ENCODE measurements around the gene SGK2.
"Not testable (repeated sequence)": the region's sequence is repeated elsewhere in the genome, so short reads cannot be mapped to it uniquely, and the experiment has no call there.

Gene SGK2

DNA sequence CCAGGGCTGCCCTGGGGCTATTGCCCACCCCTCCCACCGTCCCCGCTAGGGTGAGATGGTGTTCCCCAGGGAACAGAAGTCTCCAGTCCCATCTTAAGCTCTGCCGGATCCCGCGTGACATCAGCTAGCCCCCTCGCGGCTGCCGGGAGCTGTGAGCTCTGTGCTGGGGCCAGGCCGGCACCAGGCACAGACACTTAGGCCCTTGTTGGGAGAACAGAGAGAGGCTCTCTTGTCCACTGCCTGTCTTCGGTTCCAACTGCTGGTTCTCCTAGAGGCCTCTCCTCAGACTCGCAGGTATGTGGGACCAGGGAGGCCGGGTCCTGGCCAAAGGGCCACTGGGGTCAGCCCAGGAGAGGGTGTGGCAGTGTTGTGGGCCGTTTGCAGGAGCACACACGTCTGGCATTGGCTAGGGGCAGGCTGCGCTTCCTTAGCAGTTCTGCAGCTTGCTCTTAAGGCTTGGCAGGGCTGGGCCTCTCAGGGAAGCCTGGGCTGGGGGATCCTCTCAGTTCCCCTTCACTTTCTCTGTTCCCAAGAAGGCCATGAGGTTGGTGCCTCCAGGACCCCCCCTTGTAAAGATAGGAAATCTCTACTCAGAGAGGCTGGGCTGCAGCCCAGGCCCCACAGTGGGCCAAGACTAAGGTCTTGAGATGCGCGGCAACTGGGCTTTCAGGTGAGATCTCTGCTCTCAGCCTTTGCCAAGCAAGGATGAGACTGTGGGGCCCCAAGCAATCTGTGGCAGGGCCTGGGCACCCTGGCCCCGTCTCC, 6.3 kb downstream of the SGK2 start:
- no peak for DNase-seq

DNA sequence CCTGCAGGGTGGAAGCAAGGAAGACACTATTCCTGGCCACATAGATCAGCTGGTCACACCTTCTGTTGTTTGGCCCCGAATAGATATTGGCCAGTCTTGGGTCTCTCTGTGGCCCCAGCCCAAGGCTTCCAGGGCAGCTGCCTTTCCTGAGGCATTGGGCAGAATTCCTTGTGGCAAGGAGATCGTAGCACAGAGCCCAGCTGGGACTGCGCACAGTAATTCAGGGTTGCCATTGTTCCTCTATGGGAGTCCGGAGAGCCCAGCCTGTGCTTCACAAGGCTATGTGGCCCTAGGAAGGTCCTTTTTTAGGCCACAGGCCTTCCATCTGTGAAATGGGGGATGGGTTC, 6.9 kb downstream of the SGK2 start:
- no peak for DNase-seq

DNA sequence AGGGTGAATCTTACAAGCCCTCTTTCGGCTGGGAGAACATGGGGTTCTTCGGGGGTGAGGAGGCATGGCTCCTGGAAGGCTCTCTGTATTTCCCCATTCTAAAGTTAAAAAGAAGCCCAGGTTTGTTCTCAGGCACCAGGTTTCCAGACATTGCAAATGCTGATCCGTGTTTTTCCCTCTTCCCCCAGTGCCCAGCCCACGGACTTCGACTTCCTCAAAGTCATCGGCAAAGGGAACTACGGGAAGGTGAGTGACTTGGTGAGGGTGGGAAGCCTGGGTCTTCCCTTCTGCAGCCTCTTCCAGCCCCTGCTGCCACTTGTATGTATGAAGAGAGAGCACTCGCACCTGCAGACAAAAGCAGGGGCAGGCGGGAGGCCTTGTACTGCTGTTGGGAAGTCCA, 8.7 kb downstream of the SGK2 start:
- DNase-seq = no peak

DNA sequence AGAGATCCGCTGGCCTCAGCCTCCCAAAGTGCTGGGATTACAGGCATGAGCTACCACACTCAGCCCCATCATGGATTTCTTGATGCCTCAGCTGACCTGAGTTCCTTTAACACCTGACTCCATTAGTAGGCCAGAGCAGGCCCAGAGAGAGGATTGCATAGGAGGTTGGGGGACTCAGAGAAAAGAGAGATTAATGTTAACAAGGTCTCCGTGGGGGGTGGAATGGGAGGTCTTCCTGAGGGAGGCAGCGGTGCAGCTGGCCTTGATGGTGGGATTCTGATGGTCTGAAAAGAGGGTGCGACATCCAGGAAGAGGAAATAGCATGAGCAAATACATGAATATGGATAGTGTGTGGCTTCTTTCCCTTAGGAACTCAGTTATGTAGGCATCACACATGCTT, 9.9 kb downstream of the SGK2 start:
- no peak for DNase-seq

DNA sequence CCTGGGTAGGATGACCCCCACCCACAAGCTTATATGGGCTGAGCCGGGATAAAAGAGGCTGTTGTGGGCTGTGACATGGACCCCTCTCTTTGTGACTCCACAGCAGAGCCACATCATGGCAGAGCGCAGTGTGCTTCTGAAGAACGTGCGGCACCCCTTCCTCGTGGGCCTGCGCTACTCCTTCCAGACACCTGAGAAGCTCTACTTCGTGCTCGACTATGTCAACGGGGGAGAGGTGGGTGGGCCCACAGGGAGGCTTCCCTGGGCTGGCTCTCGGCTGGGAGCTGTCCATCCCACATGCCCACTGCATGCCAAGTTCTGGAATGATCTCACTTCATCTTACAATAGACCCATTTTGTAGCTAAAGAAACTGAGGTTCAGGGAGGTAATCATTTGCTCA, 10.5 kb downstream of the SGK2 start:
- DNase-seq = no peak

DNA sequence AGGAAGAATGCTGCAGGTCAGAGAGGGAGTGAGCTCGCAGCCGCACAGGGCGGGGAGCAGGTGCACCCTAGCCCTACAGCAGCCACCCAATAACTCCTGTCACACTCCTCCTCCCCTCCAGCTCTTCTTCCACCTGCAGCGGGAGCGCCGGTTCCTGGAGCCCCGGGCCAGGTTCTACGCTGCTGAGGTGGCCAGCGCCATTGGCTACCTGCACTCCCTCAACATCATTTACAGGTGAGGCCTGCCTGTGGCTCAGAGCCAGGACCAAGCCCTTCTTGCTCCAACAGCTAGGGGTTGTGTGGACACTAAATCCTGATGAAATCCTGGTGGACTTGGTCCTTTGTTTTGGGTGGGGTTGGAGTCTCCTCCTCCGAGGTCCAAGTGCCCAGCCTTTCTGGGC, 11.7 kb downstream of the SGK2 start:
- no peak for DNase-seq

DNA sequence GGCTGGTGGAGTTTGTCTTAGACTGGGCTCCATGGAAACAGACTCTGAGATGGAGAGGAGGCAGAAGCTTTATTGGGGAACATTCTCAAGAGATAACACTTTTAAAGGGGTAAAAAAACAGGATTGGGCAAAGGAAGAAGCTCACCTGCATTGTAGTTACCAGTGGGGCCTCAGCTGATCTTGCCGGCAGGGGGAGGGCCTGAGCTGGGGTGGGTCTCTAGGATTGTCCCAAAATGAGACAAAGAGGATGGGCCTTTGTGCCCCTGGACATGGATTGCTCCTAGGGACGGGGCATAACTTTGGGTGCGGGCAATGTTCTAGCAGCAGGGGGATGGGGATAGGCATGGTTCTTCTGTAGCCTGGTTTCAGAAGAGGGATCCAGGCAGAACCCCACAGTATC, 12.5 kb downstream of the SGK2 start:
- no peak for DNase-seq

DNA sequence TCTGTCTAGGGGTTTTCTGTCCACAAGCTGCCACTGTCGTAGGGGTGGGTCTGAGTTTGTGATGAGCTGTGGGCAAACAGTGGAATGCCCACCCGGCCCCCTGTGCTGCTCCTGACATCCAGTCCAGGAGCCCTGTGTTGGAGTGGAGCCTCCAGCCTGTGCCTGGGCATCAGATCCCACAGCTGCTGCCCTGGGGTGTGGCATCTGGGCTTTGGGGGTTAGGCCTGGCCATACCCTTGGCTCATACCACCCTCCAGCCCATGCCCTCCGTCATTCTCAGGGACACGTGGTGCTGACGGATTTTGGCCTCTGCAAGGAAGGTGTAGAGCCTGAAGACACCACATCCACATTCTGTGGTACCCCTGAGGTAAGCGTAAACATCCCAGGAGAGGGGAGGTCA, 12.9 kb downstream of the SGK2 start:
- no peak for DNase-seq

DNA sequence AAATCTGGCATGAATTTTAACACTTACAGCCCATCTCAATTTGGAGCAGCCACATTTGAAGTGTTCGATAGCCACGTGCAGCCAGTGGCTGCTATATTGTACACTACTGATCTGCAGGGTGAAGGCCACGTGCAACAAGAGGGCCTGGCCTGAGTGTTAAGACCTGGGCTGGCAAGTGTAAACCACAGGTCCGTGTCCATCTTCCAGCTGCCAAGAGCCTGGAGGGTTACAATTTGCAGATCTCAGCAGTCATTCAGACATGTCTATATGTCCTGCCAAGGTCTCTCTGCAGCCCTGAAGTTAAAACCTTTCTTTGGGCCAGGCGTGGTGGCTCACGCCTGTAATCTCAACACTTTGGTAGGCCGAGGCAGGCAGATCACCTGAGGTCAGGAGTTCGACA, 14.1 kb downstream of the SGK2 start:
- no peak for DNase-seq

DNA sequence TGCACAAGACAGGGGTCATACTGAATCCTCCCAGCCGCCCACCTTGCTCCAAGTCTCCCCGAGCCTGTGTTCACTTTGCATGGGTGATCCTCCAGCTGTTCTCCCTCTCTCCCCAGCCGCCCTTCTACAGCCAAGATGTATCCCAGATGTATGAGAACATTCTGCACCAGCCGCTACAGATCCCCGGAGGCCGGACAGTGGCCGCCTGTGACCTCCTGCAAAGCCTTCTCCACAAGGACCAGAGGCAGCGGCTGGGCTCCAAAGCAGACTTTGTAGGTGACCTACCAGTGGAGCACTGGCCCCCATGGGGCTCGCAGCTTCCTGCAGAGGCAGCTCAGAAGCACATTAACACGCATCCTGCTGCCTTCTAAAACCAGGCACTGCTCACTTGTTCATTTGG, 17.3 kb downstream of the SGK2 start:
- DNase-seq = no peak

DNA sequence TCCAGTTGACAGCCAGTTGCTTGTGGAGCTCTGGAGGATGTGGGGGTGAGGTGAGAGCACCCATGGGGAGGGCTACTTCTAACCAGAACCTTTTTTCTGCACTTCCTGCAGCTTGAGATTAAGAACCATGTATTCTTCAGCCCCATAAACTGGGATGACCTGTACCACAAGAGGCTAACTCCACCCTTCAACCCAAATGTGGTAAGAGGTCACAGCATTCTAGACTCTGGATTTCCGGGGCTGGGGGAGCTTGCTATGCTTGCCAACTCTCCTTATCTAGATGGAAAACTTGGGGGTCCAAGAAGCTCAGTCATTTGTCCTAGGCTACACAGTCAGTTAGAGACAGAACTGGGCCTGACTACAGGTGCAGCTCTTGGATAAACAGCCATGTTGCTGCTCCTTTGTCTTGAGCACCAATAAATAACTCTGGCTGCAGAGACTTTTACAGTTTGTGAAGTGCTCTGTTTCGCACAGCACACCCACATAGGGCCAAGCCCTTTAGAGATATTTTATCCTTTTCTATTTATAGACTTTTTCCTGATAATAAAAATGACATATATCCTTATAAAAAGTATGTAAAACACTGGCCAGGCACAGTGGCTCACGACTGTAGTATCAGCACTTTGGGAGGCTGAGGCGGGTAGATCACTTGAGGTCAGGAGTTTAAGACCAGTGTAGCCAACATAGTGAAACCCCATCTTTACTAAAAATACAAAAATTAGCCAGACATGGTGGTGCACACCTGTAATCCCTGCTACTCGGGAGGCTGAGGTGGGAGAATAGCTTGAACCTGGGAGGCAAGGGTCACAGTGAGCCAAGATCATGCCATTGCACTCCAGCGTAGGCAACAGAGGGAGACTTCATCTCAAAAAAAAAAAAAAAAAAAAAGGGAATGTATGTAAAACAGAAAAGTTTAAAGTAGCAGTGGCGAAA, 21.3 kb downstream of the SGK2 start:
- no peak for DNase-seq

DNA sequence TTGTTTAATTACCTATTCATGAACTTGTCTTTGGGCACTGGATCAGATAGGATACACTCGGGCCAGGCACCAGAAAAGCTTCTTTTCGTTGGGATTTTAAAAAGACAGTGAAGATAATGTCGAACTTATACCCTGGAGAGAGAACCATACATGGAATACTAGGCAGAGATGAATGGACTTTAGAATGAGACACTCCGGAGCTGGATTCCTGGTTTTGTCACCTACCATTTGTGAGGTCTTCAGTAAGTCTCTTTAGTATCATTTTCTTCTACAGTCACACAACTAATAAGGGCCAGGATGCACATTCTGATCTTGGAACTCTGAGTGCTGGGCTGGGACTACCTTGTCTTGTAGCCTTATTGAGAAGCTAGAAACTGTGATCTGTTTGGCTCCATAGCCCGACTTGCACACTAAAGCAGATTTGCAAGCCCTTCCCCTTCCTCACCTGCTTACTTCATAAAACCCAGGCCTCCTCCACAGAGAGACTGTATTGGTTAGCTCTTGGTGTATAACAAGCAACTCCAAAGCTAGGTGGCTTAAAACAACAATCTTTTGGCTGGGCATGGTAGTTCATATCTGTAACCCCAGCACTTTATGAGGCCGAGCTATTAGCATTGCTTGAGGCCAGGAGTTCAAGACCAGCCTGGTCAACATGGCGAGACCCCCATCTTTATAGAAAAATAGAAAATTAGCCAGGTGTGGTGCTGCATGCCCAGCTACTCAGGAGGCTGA, 24.5 kb downstream of the SGK2 start:
- no peak for DNase-seq

DNA sequence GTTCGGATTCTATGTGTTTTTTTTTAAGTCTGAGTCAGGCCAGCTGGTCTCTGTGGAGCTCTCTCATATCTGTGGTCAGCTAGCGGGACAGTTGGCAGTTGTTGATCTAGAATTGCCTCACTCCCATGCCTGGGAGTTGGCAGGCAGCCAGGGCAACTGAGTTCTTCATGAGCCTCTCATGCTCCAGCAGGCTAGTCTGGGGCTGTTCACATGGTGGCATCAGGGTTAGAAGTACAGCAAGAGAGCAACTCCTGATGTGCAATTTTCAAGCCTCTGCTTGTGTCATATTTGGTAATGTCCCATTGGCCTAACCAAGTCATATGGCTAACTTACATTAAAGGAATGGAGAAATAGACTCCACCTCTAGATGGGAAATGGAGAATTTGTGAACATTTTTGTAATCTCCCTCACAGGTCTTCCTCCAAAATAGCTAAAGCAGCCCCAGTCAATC, 25.2 kb downstream of the SGK2 start:
- no peak for DNase-seq

DNA sequence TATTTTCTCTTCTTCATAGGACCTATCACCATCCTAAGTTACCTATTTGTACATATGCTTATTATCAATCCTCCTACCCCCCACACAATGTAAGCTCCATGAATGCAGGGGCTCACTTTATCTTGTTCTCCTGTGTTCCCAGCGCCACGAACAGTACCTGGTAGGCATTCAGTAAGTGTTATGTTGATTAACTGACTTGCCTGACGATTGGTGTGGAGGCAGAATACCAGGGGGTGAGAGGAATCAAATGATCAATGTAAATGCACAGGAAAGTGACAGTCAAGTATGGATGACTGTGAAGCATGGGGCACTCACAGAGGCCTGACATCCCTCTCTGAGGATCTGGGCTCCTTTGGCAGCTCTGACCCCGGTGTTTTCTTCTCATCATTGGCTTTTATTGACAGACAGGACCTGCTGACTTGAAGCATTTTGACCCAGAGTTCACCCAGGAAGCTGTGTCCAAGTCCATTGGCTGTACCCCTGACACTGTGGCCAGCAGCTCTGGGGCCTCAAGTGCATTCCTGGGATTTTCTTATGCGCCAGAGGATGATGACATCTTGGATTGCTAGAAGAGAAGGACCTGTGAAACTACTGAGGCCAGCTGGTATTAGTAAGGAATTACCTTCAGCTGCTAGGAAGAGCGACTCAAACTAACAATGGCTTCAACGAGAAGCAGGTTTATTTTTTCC, 25.8 kb downstream of the SGK2 start:
- no peak for DNase-seq

DNA sequence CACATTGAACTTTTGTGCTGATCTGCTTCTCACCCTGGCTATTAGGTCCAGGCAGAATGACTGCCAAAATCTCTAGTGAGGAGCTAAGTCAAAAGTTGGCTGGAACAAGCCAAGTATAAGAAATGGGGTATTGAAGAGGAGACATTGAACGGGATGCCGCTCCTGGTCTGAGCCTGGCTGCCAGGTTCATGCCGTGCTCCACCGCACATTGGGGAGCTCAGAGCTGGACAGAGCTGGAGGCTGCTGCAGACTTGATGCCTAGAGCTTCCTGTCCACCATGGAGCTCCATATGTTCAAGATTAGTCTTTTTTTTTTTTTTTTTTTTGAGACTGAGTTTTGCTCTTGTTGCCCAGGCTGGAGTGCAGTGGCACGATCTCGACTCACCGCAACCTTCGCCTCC, 27.8 kb downstream of the SGK2 start:
- DNase-seq = no peak

DNA sequence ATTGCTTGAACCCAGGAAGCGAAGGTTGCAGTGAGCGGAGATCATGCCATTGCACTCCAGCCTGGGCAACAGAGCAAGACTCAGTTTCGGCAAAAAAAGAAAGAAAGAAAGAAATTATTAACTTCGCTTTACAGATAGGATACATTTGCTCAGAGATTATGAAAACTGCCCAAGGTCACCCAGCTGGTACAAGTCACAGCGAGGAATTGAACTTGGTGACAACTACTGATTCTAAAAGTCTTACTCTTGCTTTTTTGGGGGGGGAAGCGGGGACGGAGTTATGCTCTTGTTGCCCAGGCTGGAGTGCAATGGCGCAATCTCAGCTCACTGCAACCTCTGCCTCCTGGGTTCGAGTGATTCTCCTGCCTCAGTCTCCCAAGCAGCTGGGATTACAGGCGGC, 29.7 kb downstream of the SGK2 start:
- DNase-seq = not testable (repeated sequence)

DNA sequence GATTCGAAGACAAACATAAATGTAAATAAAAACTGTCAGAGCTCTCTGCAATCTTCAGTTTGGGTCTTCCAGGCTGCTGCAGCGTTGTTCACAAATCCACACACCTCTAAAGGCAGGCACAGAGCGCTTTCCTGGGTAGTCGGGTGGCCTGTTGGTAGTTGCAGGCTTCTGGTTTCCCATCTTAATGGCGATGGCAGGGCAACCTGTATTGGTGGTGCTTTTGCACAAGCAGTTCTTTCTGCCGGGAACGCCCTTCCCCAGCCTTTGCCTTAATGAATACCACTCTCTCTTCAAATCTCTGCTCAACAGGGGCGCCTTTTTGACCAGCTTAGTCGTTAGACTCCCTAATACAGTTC, 31.2 kb downstream of the SGK2 start:
- no peak for DNase-seq

DNA sequence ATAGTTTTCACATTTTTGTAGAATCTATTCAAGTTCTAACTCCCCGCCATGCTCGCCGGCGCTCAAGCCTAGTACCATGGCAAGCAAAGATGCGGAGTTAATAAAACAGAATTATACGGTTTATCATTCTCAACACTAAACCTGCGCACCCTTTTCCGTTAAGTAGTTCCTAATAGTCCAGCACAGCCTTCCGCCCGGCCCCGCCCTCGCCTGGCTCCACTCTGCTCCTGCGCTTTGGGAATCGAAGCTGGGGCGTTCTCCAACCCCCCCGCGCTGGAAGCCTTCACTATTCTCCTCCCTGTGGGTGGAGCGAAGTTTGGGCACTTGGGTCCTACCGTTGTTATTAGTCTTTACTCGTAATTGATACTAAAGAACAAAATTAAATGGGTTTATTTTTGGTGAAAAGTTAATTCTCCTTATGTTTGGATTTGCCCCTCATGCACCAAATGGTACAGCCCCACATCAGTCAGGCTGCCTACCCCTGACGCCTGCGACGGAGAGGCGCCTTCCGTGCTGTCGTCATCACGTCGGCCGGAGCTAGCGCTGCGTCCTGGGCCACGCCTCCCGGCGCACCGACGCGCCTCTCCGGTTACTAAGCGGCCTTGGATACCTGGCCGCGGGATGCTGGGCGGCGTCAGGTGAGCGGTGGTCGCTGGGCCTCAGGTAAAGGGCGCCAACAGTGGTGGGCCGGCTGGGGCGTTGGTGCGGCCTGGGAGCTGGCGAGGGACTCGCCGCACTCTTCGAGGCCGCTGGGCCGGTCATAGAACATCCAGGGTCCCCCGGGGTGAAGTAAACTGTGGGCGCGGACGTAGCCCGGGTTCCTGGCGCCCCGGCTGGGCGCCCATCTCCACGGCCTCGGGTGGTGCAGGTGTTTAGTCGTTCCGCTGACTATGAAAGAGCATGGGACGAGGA, 31.8 kb downstream of the SGK2 start, which contains the start of gene IFT52:
IFT52 (plus strand) TSS at position 546 of the 912 bp plus-strand sequence. CDS start 3,762 bp downstream, outside the sequence.
- peak; percentile 96 for DNase-seq

DNA sequence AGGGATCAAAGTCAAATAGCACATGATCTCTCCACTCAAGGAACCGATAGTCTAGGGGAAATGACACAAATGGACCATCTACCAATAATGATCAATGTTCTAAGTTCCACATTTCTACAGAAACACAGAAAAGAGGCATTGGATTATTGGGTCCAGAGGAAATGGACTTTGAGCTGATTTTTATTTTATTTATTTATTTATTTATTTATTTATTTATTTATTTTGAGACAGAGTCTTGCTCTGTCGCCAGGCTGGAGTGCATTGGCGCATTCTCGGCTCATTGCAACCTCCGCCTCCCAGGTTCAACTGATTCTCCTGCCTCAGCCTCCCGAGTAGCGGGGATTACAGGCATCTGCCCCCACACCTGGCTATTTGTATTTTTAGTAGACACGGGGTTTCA, 43.1 kb downstream of the SGK2 start:
- DNase-seq = not testable (repeated sequence)

DNA sequence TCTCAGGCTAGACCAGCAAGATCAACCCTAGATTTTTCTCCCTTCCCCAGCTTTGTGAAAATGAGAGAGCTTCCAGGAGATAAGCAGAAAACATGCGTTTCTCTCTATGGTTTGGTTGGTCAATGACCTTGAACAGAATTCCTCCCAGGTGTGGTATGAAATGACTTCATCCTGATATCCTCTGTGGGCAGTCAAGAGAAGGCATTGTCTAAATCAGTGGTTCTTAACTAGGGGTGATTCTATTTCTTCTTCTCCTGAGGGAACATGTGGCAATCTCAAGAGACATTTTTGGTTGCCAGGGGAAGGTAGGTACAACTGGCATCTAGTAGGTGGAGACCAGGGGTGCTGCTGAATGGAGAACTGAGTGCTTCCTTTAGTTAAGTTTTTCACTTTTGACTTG, 44.3 kb downstream of the SGK2 start:
- no peak for DNase-seq

DNA sequence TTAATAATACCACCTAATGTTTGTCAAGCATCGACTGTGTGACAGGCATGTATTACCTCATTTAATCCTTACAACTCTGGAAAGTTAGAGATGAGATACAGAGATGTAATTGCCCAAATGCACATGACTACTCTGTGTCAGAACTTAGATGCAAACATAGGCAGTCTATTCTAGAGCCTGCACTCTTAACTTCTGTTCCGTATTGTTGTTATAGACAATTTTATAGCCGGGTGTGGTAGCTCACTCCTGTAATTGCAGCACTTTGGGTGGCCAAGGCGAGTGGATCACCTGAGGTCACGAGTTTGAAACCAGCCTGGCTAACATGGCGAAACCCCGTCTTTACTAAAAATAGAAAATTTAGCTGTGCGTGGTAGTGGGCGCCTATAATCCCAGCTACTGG, 46.9 kb downstream of the SGK2 start:
- DNase-seq = no peak

DNA sequence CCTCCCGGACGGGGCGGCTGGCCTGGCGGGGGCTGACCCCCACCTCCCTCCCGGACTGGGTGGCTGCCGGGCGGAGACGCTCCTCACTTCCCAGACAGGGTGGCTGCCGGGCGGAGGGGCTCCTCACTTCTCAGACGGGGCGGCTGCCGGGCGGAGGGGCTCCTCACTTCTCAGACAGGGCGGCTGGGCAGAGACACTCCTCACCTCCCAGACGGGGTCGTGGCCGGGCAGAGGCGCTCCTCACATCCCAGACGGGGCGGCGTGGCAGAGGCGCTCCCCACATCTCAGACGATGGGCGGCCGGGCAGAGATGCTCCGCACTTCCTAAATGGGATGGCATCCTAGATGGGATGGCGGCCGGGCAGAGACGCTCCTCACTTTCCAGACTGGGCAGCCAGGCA, 48.5 kb downstream of the SGK2 start:
- DNase-seq = not testable (repeated sequence)

Measured in NCI-H2029 treated with DMSO at 0.1 percent for 48 hours (cell line).